Lower leg skin (tissue), 4 donors: ENCODE measurements around the gene DOK1. TPM values are rescaled to one million over a fixed set of nuclear protein-coding genes. Genes with fewer than 3 reads are reported as not detected.
A peak's percentile ranks its signal among the peaks of the same experiment; 100 is the strongest.

Source experiments
- DNase-seq, 2 donors: peaks; one replicate each; pipeline ENCODE4 v3.0.0-alpha.2; 2019; ENCODE audit warnings: low spot score in 2 of 2
- H3K4me3 ChIP-seq: fragments of 200-600 bp; sonication (generic); 2 replicates; pipeline ENCODE4 v1.5.1; 2017; ENCODE audit warnings: mild to moderate bottlenecking, low read depth; ENCODE audit not compliant: poor library complexity, severe bottlenecking
- CTCF ChIP-seq, 3 donors: fragments of 450-650 bp; IDR thresholded peaks; one replicate each; pipeline ENCODE4 v1.5.1; 2016; ENCODE audit warnings: antibody characterized with exemption in 3 of 3, mild to moderate bottlenecking in 3 of 3, moderate library complexity in 2 of 3
- POLR2A ChIP-seq, 2 donors: fragments of 450-650 bp; IDR thresholded peaks; one replicate each; pipeline ENCODE4 v1.6.1; 2016 to 2017; ENCODE audit warnings: antibody characterized with exemption in 2 of 2, mild to moderate bottlenecking in 1 of 2, moderate library complexity in 1 of 2
- WGBS, 2 donors: methylation state at CpG; one replicate each; pipeline ENCODE4 v1.1.5; 2018; 5-methylcytosine and 5-hydroxymethylcytosine counted together
- intact Hi-C: fragments of 100-400 bp; cut with DNase I; formaldehyde crosslinking; loops from one replicate; pipeline ENCODE4 v1.15.0; 2023; ENCODE audit warnings: low total_unique reads
- total RNA-seq, 4 donors: library from RNA; depleted of rRNA; stranded (reverse); fragments of >200 nt; gene quantifications; one replicate each; pipeline ENCODE4 v1.1.0, GENCODE V29; 2016

Gene DOK1
- 1 to 10 TPM; 3.8 to 7.2 (median 4.7) TPM for total RNA-seq

DNA sequence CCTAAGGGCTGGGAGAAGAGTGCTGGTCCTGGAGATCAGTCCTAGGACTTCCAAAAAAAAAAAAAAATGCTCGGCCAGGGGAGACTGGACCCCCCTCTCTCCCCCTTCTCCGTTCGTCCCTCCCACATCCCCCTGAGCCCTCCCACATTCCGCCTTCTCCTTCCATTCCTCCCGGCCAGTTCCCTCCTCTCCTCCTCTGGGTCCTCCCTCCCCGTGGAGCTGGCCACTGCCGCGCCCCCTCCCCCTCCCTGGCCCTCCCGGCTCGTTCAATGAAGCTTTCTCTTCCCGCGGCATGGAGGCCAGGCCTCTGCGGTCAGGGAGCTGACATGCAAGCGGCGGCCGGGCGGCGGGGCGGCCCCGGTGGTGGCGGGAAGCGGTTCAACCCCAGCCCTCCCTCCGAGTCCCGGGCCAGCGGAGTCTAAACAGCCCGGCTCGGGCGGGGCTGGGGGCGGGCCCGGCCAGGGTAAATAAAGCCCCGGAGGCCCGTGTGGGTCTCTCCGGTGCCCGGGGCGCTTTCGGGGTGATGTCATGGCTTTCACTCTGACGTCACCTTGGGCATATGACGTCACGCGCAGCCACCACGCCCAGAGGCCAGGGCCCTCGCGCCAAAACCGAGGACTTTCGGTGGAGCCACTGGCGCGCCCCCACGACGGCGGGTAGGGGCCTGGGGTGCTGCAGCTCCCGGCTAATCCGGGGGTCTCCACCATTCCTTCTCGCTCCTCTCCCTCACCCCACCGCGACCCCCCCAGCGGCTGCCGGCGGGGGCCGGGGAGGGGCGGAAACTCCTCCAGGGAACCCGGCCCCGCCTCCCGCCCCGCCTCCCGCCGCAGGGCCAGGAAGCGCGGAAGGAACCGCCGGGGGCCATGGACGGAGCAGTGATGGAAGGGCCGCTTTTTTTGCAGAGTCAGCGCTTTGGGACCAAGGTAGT lies at the start of gene DOK1, which contains the start of gene LOXL3:
TSS of gene DOK1 (plus strand) at position 829 of the 928 bp plus-strand sequence. CDS start at position 864, 35 bp downstream.
TSS of gene LOXL3 (minus strand) at position 51 of the 928 bp plus-strand sequence. CDS start 1,308 bp downstream, outside the sequence.
- DNase-seq: peak; percentile 75 to 97
- intact Hi-C loops: no loop called here
- WGBS, 2 donors: 0 to 2% methylated on average over 36 of the region's 73 CpGs
- TF ChIP-seq POLR2A (IDR thresholded peaks at IDR 0.05) (no peak), CTCF (IDR thresholded peaks at IDR 0.05) (no peak)
- peak within 1 kb of the TSS; percentile 35 for H3K4me3 ChIP-seq

GRCh38 chr2:74505448-74506246 lies 48.9 kb upstream of the DOK1 start:
- no peak overlapping the region for H3K4me3 ChIP-seq
- TF ChIP-seq CTCF (IDR thresholded peaks at IDR 0.05) (no peak), POLR2A (IDR thresholded peaks at IDR 0.05) (no peak)
- WGBS, 2 donors: 93 to 95% methylated on average over 14 of the region's 14 CpGs
- intact Hi-C loops: no loop called here
- no peak for DNase-seq

GRCh38 chr2:74507145-74507925 lies 47.2 kb upstream of the DOK1 start, which contains the start of gene PCGF1:
Gene PCGF1, minus strand, starts transcription at chr2:74507695. Its CDS starts 27 bp downstream, at chr2:74507668.
- TF ChIP-seq POLR2A (IDR thresholded peaks at IDR 0.05) (no peak), CTCF (IDR thresholded peaks at IDR 0.05) (peak in 1 of 3 donors; percentile 27)
- H3K4me3 ChIP-seq: peak within 1 kb of the TSS; percentile 67
- intact Hi-C loops: no loop called here
- DNase-seq: peak; percentile 99 to 100
- 1% methylated on average over 24 to 46 of the region's 56 CpGs for WGBS, 2 donors

GRCh38 chr2:74507926-74508520 lies 46.5 kb upstream of the DOK1 start:
- intact Hi-C loops: no loop called here
- DNase-seq: no peak
- H3K4me3 ChIP-seq: peak overlapping the region; percentile 67
- TF ChIP-seq POLR2A (IDR thresholded peaks at IDR 0.05): no peak
- no peak for TF ChIP-seq CTCF (IDR thresholded peaks at IDR 0.05)
- WGBS, 2 donors: 7 to 12% methylated on average over 35 to 38 of the region's 38 CpGs

- TF ChIP-seq CTCF (IDR thresholded peaks at IDR 0.05) (no peak), POLR2A (IDR thresholded peaks at IDR 0.05) (no peak)
- 92 to 96% methylated on average over 4 of the region's 4 CpGs for WGBS, 2 donors
- intact Hi-C loops: no loop called here
- no peak for DNase-seq
- H3K4me3 ChIP-seq: no peak overlapping the region
These were observed 44.2 kb upstream of the DOK1 start for GRCh38 chr2:74510272-74510671.
